ENCODE results near the gene FAM162A. TPM values are rescaled to one million over a fixed set of nuclear protein-coding genes. Genes with fewer than 3 reads are reported as not detected.
A peak's percentile ranks its signal among the peaks of the same experiment; 100 is the strongest.

The FAM162A gene
- total and polyA plus RNA-seq, 2 donors (not counting 3 experiments of a cell fraction or from before 2014, with no cell fraction given), result 12.6 to 23.4 TPM

- intact Hi-C loops (cut with micrococcal nuclease), result no loop called here
- TF ChIP-seq POLR2A (IDR thresholded peaks at IDR 0.05; ENCODE audit: low read depth, low read length) (no peak), EZH2 (IDR thresholded peaks at IDR 0.05; ENCODE audit: borderline replicate concordance, low read depth, low read length, severe bottlenecking) (no peak), POLR2AphosphoS5 (IDR thresholded peaks at IDR 0.05; ENCODE audit: insufficient read depth, low read depth, low read length) (no peak), MAX (IDR thresholded peaks at IDR 0.05; ENCODE audit: insufficient read depth, insufficient read length) (no peak)
- H4K20me1 ChIP-seq (replicated peaks; ENCODE audit: control insufficient read depth, extremely low read depth, insufficient read depth, low read length), result no peaks in the 10 kb centered on the region
- H3K9me3 ChIP-seq (replicated peaks; ENCODE audit: control insufficient read depth, insufficient read depth, low read length), result no peaks in the 10 kb centered on the region
- no peaks in the 10 kb centered on the region for H3K27me3 ChIP-seq (ENCODE audit: control insufficient read depth in 2 of 2, insufficient read depth in 2 of 2, low read length in 2 of 2)
- BruUV-seq (replicated peaks), result no TSS peak
- no peak overlapping the region for H3K4me2 ChIP-seq (ENCODE audit: insufficient read depth, low read length)
- no peak overlapping the region for H3K9ac ChIP-seq (replicated peaks; ENCODE audit: extremely low read depth, insufficient read depth, low read length)
- peaks cover 10% of the 10 kb centered on the region for H3K79me2 ChIP-seq (ENCODE audit: control insufficient read depth, insufficient read depth, low read length)
- H3K9me1 ChIP-seq (replicated peaks; ENCODE audit: control insufficient read depth, extremely low read depth, insufficient read depth, low read length), result no peaks in the 10 kb centered on the region
- FAIRE-seq (no peak), DNase-seq (ENCODE audit: low read depth, low spot score) (no peak)
- H3K4me3 ChIP-seq (replicated peaks in 1 of 3; ENCODE audit: insufficient read depth in 1 of 3, low read depth in 1 of 3, low read length in 3 of 3), result no peak overlapping the region
- dilution Hi-C loops (cut with MboI; ENCODE audit: extremely low pct_ligation_motif_present, low sequenced_read_pairs), result no loop called here
- CTCF ChIA-PET, result no interaction called here
- POLR2A ChIA-PET, result no interaction called here
- H3K27ac ChIP-seq (ENCODE audit: insufficient read depth, low read depth, low read length), result no peak overlapping the region
- peaks cover 7% of the 10 kb centered on the region for H3K4me1 ChIP-seq (ENCODE audit: control insufficient read depth, extremely low read depth, insufficient read depth, low read length)
- no peak overlapping the region for H2AFZ ChIP-seq (ENCODE audit: low read depth, low read length)
- H3K36me3 ChIP-seq (ENCODE audit: control insufficient read depth in 2 of 2, extremely low read depth in 1 of 2, insufficient read depth in 2 of 2, low read length in 2 of 2), result no peaks in the 10 kb centered on the region
These were observed 26.7 kb downstream of the FAM162A start for GRCh38 chr3:122410639-122411038.

- no peak overlapping the region for H2AFZ ChIP-seq (ENCODE audit: low read depth, low read length)
- ChIA-PET CTCF (interaction anchor here (1.8 kb wide), 1 partner anchor 265 kb away, joined by 7 read pairs; no protein-coding TSS in a partner anchor), POLR2A (no interaction called here)
- DNase-seq (ENCODE audit: low read depth, low spot score) (no peak), FAIRE-seq (peak; percentile 31)
- H4K20me1 ChIP-seq (replicated peaks; ENCODE audit: control insufficient read depth, extremely low read depth, insufficient read depth, low read length), result no peaks in the 10 kb centered on the region
- no TSS peak for BruUV-seq (replicated peaks)
- dilution Hi-C loops (cut with MboI; ENCODE audit: extremely low pct_ligation_motif_present, low sequenced_read_pairs) (no loop called here), intact Hi-C loops (cut with micrococcal nuclease) (no loop called here)
- H3K27ac ChIP-seq (ENCODE audit: insufficient read depth, low read depth, low read length), result no peak overlapping the region
- H3K4me2 ChIP-seq (ENCODE audit: insufficient read depth, low read length), result no peak overlapping the region
- H3K4me3 ChIP-seq (replicated peaks in 1 of 3; ENCODE audit: insufficient read depth in 1 of 3, low read depth in 1 of 3, low read length in 3 of 3), result no peak overlapping the region
- peaks cover 9% of the 10 kb centered on the region for H3K4me1 ChIP-seq (ENCODE audit: control insufficient read depth, extremely low read depth, insufficient read depth, low read length)
- H3K79me2 ChIP-seq (ENCODE audit: control insufficient read depth, insufficient read depth, low read length), result peaks cover 10% of the 10 kb centered on the region
- H3K27me3 ChIP-seq (ENCODE audit: control insufficient read depth in 2 of 2, insufficient read depth in 2 of 2, low read length in 2 of 2), result no peaks in the 10 kb centered on the region
- no peak for TF ChIP-seq POLR2AphosphoS5 (IDR thresholded peaks at IDR 0.05; ENCODE audit: insufficient read depth, low read depth, low read length)
- no peak for TF ChIP-seq MYC (IDR thresholded peaks at IDR 0.05; ENCODE audit: low read depth, low read length)
- no peak for TF ChIP-seq MAX (IDR thresholded peaks at IDR 0.05; ENCODE audit: insufficient read depth, insufficient read length)
- H3K9ac ChIP-seq (replicated peaks; ENCODE audit: extremely low read depth, insufficient read depth, low read length), result no peak overlapping the region
- H3K9me1 ChIP-seq (replicated peaks; ENCODE audit: control insufficient read depth, extremely low read depth, insufficient read depth, low read length), result no peaks in the 10 kb centered on the region
- no peaks in the 10 kb centered on the region for H3K36me3 ChIP-seq (ENCODE audit: control insufficient read depth in 2 of 2, extremely low read depth in 1 of 2, insufficient read depth in 2 of 2, low read length in 2 of 2)
- H3K9me3 ChIP-seq (replicated peaks; ENCODE audit: control insufficient read depth, insufficient read depth, low read length), result no peaks in the 10 kb centered on the region
These were observed 30.4 kb downstream of the FAM162A start for GRCh38 chr3:122414391-122414790.

Measured in endothelial cell of umbilical vein (primary cell).